Sigmoid colon (tissue), 4 donors: ENCODE measurements around the gene MAMDC2.

ENCODE experiments used
- CTCF ChIP-seq, 4 experiments: fragments of 450-650 bp in 3 of 4; fragments of 200-600 bp in 1 of 4; IDR thresholded peaks; one replicate each; pipeline ENCODE4 v1.5.1; 2016 to 2019; ENCODE audit warnings: antibody characterized with exemption in 4 of 4, mild to moderate bottlenecking in 3 of 4, moderate library complexity in 2 of 4
- POLR2A ChIP-seq, 2 donors: fragments of 450-650 bp; IDR thresholded peaks; one replicate each; pipeline ENCODE4 v1.6.1; 2016; ENCODE audit warnings: antibody characterized with exemption in 2 of 2, mild to moderate bottlenecking in 2 of 2, moderate library complexity in 2 of 2
- POLR2AphosphoS5 ChIP-seq, 4 donors: sonication (generic); formaldehyde crosslinking; IDR thresholded peaks; one replicate each; pipeline ENCODE4 v1.6.1; 2017; ENCODE audit warnings: antibody characterized with exemption in 4 of 4

GRCh38 chr9:70093944-70094343, 50.3 kb downstream of the MAMDC2 start:
- no peak for TF ChIP-seq POLR2A (IDR thresholded peaks at IDR 0.05)
- TF ChIP-seq POLR2AphosphoS5 (IDR thresholded peaks at IDR 0.05), result no peak
- no peak for TF ChIP-seq CTCF (IDR thresholded peaks at IDR 0.05)
